PC-3 (cell line): ENCODE measurements around the gene PIN1. TPM values are rescaled to one million over a fixed set of nuclear protein-coding genes. Genes with fewer than 3 reads are reported as not detected.
"Not testable (repeated sequence)": the region's sequence is repeated elsewhere in the genome, so short reads cannot be mapped to it uniquely, and the experiment has no call there.

Experiments used
- ATAC-seq: fragments of 200-7000 bp; cut with Tn5 transposase; 2 replicates; pipeline ENCODE4 v1.9.1; 2020; ENCODE audit warnings: mild to moderate bottlenecking, moderate library complexity
- BruUV-seq: library from RNA; stranded (reverse); fragments of 400-500 nt; replicated peaks from 2 replicates; lab custom pipeline; 2021; lab: Mats Ljungman, UMichigan
- CTCF ChIA-PET: fragments of 300-600 bp; sonication (Branson Sonifier 250); formaldehyde crosslinking; loops from one replicate; lab custom pipeline; 2022; ENCODE audit warnings: antibody characterized with exemption; lab: Charles Lee
- POLR2A ChIA-PET: fragments of 300-600 bp; sonication (Branson Sonifier 250); formaldehyde crosslinking; loops from one replicate; lab custom pipeline; 2022; ENCODE audit warnings: antibody characterized with exemption; ENCODE audit not compliant: unreplicated experiment; lab: Charles Lee
- DNase-seq: peaks from one replicate; pipeline ENCODE4 v3.0.0-alpha.2; 2015
- H2AFZ ChIP-seq: fragments of 300-600 bp; sonication (generic); 2 replicates; pipeline ENCODE4 v1.6.0; 2016; ENCODE audit warnings: antibody characterized with exemption, low read length
- H3F3A ChIP-seq: fragments of 300-600 bp; sonication (generic); one replicate; pipeline ENCODE4 v1.6.0; 2017; ENCODE audit warnings: antibody characterized with exemption, low read length, control low read depth, mild to moderate bottlenecking; ENCODE audit not compliant: unreplicated experiment
- H3K27ac ChIP-seq: fragments of 300-600 bp; sonication (generic); 2 replicates; pipeline ENCODE4 v1.5.1; 2016; ENCODE audit warnings: mild to moderate bottlenecking, low read length
- H3K27me3 ChIP-seq: fragments of 300-600 bp; sonication (generic); 2 replicates; pipeline ENCODE4 v1.6.1; 2016; ENCODE audit warnings: low read length, mixed read lengths
- H3K36me3 ChIP-seq: fragments of 300-600 bp; sonication (generic); 2 replicates; pipeline ENCODE4 v1.6.1; 2016; ENCODE audit warnings: low read depth, mixed run types, low read length, mixed read lengths
- H3K4me1 ChIP-seq: fragments of 300-600 bp; sonication (generic); 2 replicates; pipeline ENCODE4 v1.5.1; 2016; ENCODE audit warnings: low read length; ENCODE audit not compliant: insufficient read depth
- H3K4me2 ChIP-seq: fragments of 300-600 bp; sonication (generic); 2 replicates; pipeline ENCODE4 v1.6.0; 2016; ENCODE audit warnings: low read length
- H3K4me3 ChIP-seq: fragments of 300-600 bp; sonication (generic); 2 replicates; pipeline ENCODE4 v1.5.1; 2016; ENCODE audit warnings: mild to moderate bottlenecking, low read length, mixed read lengths
- H3K79me2 ChIP-seq: fragments of 300-600 bp; sonication (generic); 2 replicates; pipeline ENCODE4 v1.6.1; 2017; ENCODE audit warnings: low read length, mixed read lengths
- H3K9ac ChIP-seq: fragments of 300-600 bp; sonication (generic); 2 replicates; pipeline ENCODE4 v1.6.0; 2016; ENCODE audit warnings: mild to moderate bottlenecking, low read length
- H3K9me2 ChIP-seq: fragments of 300-600 bp; sonication (generic); replicated peaks from 2 replicates; pipeline ENCODE4 v1.6.1; 2016; ENCODE audit warnings: mixed run types, low read length, mixed read lengths
- H3K9me3 ChIP-seq: fragments of 300-600 bp; sonication (generic); 2 replicates; pipeline ENCODE4 v1.6.1; 2016; ENCODE audit warnings: low read length, mixed read lengths
- H4K20me1 ChIP-seq: fragments of 300-600 bp; sonication (generic); 2 replicates; pipeline ENCODE4 v1.6.1; 2016; ENCODE audit warnings: low read length, mixed read lengths
- CTCF ChIP-seq: fragments of 300-600 bp; sonication (generic); conservative IDR thresholded peaks from 2 replicates; pipeline ENCODE4 v1.5.1; 2017; ENCODE audit warnings: antibody characterized with exemption, low read depth, mild to moderate bottlenecking, low read length
- EZH2 ChIP-seq: fragments of 300-600 bp; sonication (generic); IDR thresholded peaks from one replicate; pipeline ENCODE4 v1.6.1; 2017; ENCODE audit warnings: antibody characterized with exemption, mild to moderate bottlenecking, low read length; ENCODE audit not compliant: unreplicated experiment
- EZH2phosphoT487 ChIP-seq: fragments of 300-600 bp; sonication (generic); IDR thresholded peaks from 2 replicates; pipeline ENCODE4 v1.6.1; 2018; ENCODE audit warnings: mild to moderate bottlenecking, antibody characterized with exemption, low read length, borderline replicate concordance
- intact Hi-C: fragments of 100-400 bp; cut with micrococcal nuclease; formaldehyde crosslinking; loops from 2 replicates; pipeline ENCODE4 v1.9.0; 2023
- total RNA-seq: library from RNA; depleted of rRNA; stranded (reverse); fragments of >200 nt; gene quantifications from 2 replicates; pipeline ENCODE4 v1.2.3, GENCODE V29; 2014

The PIN1 gene
- total RNA-seq, 1 experiment from 2014 or later = 314 TPM

- Histone ChIP-seq H2AFZ (no peak overlapping the region), H3K4me3 (no peak overlapping the region), H4K20me1 (no peaks in the 10 kb centered on the region), H3K36me3 (no peaks in the 10 kb centered on the region), H3K79me2 (no peaks in the 10 kb centered on the region), H3K27me3 (no peaks in the 10 kb centered on the region), H3K27ac (no peak overlapping the region), H3K9ac (no peak overlapping the region), H3K4me1 (peaks cover 16% of the 10 kb centered on the region), H3K4me2 (no peak overlapping the region), H3K9me3 (no peaks in the 10 kb centered on the region), H3F3A (no peaks in the 10 kb centered on the region), H3K9me2 (no peaks in the 10 kb centered on the region)
- BruUV-seq = no TSS peak
- TF ChIP-seq EZH2phosphoT487 (no peak), CTCF (no peak), EZH2 (no peak)
- ChIA-PET CTCF (no interaction called here), POLR2A (no interaction called here)
- DNase-seq = no peak
- intact Hi-C loops = no loop called here
- no peak for ATAC-seq
These were observed 46.1 kb upstream of the PIN1 start for GRCh38 chr19:9789066-9789465.

GRCh38 chr19:9789579-9789978 is 45.5 kb upstream of the PIN1 start:
- H3K27ac ChIP-seq, H2AFZ ChIP-seq, H3K4me3 ChIP-seq, BruUV-seq, POLR2A ChIA-PET, H3K9me3 ChIP-seq, H3F3A ChIP-seq, H4K20me1 ChIP-seq, H3K27me3 ChIP-seq, H3K79me2 ChIP-seq, H3K9ac ChIP-seq, H3K36me3 ChIP-seq, ATAC-seq, CTCF ChIA-PET, intact Hi-C loops, H3K9me2 ChIP-seq, H3K4me2 ChIP-seq, DNase-seq: not testable (repeated sequence)
- H3K4me1 ChIP-seq = peaks cover 11% of the 10 kb centered on the region

- POLR2A ChIA-PET, H3K9me2 ChIP-seq, H3F3A ChIP-seq, H3K79me2 ChIP-seq, H3K27ac ChIP-seq, H4K20me1 ChIP-seq, CTCF ChIA-PET, H3K9me3 ChIP-seq, H3K9ac ChIP-seq, ATAC-seq, H3K4me1 ChIP-seq, BruUV-seq, H3K27me3 ChIP-seq, H3K36me3 ChIP-seq, intact Hi-C loops, DNase-seq: not testable (repeated sequence)
- Histone ChIP-seq H3K4me2 (peak overlapping the region; percentile 73), H2AFZ (peak overlapping the region; percentile 80), H3K4me3 (peak overlapping the region; percentile 64)
These were observed 44.1 kb upstream of the PIN1 start for GRCh38 chr19:9791073-9791367.

GRCh38 chr19:9791552-9792205 is 43.4 kb upstream of the PIN1 start:
- peak overlapping the region; percentile 88 for H3K4me2 ChIP-seq
- peak overlapping the region; percentile 51 for H3K9ac ChIP-seq
- H3K36me3 ChIP-seq = no peaks in the 10 kb centered on the region
- DNase-seq (peak; percentile 93), ATAC-seq (peak; percentile 81)
- H4K20me1 ChIP-seq = no peaks in the 10 kb centered on the region
- no peaks in the 10 kb centered on the region for H3K9me2 ChIP-seq
- peak overlapping the region; percentile 98 for H2AFZ ChIP-seq
- intact Hi-C loops = loop anchor here (1.0 kb wide), 1 partner anchor 28 kb away; the partner anchor contains the start of gene FBXL12
- peaks cover 9% of the 10 kb centered on the region; the same call in 1 of the 2 replicates for H3K4me1 ChIP-seq
- no peaks in the 10 kb centered on the region for H3K79me2 ChIP-seq
- no peaks in the 10 kb centered on the region for H3K9me3 ChIP-seq
- H3F3A ChIP-seq = no peaks in the 10 kb centered on the region
- TF ChIP-seq CTCF (no peak), EZH2phosphoT487 (no peak), EZH2 (no peak)
- peak overlapping the region; percentile 33; the same call in 1 of the 2 replicates for H3K27ac ChIP-seq
- H3K27me3 ChIP-seq = no peaks in the 10 kb centered on the region
- ChIA-PET CTCF (no interaction called here), POLR2A (no interaction called here)
- H3K4me3 ChIP-seq = peak overlapping the region; percentile 75
- no TSS peak for BruUV-seq
